Activated CD4-positive, alpha-beta T cell treated with anti-CD3 and anti-CD28 coated beads, Interleukin-2, amount 50 U/mL, for 48 hours (primary cell): ENCODE data around the gene ENTPD7.

ENCODE experiments used
- DNase-seq, 2 experiments: peaks; one replicate each; pipeline ENCODE4 v3.0.0-alpha.2; 2020

The ENTPD7 gene

DNA sequence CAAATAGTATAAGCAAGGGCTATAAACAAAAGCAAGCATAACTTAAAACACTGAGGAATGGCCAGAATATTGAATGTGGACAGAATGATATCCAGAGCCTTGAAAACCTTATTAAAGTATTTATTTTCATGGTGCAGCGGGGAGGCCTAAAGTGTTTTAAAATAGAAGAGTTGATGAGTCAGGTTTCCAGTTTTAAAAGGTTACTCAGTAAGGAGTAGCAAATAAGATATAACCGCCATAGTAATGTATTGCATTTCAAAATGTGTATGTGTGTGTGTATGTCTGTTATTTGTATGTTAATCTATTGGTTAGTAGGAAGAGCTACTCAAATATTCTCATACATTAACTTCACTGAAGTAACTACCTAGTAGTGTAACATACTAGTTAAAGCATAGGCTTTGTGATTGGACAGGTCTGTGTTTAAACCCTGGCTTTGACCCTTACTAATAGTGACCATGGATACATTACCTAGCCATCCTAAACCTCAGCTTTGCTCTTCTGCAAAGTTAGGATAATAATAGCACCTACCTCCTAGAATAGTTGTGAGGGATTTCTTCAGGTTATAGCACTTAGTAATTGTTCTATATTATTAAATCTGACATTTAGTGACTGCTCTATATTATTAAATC is 89.6 kb downstream of the ENTPD7 start:
- no peak for DNase-seq

DNA sequence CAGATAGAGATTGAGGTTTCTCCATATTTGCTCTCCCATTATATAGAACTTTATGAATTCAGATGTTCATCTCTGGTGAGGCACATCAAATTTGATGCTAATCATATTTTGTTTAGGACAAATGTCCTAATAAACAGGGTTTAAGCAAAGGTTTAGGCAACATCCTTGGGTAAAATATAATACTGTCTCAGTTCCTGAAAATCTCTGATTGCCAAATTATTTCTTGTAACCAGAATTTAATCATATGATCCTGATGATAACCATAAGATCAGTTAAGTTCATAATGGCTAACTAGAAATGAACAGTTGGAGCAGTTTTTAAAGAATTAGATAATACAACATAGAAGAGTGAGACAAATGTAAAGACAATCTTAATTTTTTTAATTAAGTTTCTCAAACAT is 91.3 kb downstream of the ENTPD7 start:
- DNase-seq = no peak

DNA sequence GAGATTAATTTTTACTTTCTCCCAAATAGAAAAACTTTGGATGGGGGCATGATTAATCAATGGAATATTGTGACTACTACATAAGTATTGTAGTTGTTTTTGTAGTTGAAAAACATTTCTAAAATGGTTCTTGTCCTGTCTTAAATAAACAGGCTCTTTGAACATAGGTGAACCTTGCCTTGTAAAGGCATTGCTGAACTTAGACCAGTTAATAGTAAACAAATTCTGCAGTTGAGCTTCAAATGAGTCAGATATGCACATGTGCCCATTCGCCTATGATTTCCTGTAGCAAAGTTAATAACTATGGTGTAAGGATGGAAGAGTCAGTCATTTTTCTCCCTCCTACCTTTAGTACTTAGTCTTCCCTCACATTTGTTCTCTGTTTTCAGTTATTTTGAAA is 95.4 kb downstream of the ENTPD7 start:
- no peak for DNase-seq
